ENCODE data around the gene MIA3.
A peak's percentile ranks its signal among the peaks of the same experiment; 100 is the strongest.

MIA3 gene

DNA sequence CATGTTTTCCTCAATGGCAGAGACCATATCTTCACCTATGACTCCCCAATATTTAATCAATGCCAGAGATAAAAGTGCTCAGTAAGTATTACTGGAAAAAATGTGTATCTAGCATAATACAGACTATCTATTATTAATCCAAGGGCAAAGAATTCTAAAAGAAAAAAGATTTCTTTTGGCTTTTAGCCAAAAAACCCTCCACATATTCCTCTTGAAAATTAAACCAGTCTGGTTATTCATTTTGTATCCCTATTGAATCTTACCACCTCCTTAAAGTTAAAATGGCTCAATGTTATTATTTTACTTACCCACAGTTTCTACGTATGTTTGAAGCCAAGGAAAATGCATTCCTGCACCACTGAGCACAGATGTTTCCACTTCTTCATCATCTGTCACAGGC, 29.8 kb upstream of the MIA3 start:
- H3K4me3 ChIP-seq (ENCODE audit: low read depth, low read length): no peak overlapping the region
- no peak for DNase-seq (ENCODE audit: low read depth)
- TF ChIP-seq, protein P1, sequence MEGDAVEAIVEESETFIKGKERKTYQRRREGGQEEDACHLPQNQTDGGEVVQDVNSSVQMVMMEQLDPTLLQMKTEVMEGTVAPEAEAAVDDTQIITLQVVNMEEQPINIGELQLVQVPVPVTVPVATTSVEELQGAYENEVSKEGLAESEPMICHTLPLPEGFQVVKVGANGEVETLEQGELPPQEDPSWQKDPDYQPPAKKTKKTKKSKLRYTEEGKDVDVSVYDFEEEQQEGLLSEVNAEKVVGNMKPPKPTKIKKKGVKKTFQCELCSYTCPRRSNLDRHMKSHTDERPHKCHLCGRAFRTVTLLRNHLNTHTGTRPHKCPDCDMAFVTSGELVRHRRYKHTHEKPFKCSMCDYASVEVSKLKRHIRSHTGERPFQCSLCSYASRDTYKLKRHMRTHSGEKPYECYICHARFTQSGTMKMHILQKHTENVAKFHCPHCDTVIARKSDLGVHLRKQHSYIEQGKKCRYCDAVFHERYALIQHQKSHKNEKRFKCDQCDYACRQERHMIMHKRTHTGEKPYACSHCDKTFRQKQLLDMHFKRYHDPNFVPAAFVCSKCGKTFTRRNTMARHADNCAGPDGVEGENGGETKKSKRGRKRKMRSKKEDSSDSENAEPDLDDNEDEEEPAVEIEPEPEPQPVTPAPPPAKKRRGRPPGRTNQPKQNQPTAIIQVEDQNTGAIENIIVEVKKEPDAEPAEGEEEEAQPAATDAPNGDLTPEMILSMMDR (IDR thresholded peaks at IDR 0.05; ENCODE audit: insufficient read depth, low read depth, low read length, missing control alignments): no peak

DNA sequence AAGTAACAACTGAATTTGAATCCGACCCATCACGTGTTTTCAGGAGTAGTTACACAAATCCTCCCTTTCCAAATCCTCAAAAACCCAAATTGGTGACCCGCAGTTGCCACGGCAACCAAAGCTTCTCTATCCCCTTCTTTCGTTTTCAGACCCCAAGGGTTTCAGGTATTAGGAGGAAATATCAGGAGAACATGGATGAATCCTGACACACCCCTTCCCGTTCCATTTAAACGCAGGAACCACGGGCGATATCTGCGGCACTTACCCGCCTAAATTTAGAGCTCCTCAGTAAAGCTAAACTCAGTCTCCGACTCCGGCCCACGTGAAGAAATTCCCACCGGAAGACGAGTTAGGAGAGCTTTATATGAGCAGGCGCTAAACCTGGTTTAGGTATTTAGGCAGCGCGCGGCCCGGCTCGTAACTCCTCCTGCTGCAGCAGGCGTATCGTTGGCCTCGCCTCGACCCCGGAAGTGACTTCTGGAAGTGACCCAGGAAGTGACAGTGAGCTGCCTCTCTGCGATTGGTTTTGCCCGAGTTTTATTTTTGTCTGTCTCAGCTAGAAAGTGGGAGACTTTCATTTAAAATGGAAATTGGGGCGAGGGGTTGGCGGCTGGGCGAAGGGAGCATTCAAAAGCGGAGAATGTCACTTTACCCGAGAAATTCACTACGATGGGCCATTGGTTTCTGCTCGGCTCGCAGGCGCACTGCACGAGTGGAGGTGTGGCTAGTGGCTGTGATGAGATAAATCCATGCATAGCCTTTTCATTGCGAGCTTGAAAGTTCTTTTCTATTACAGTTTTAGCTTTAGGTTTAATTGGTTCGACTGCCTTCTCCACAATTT, 28.2 kb upstream of the MIA3 start, which contains the start of gene TAF1A:
Gene TAF1A, minus strand, starts transcription at position 472 of the 841 bp plus-strand sequence.
- DNase-seq (ENCODE audit: low read depth): peak; percentile 90
- TF ChIP-seq, protein P1 (IDR thresholded peaks at IDR 0.05; ENCODE audit: insufficient read depth, low read depth, low read length, missing control alignments): no peak
- peak within 1 kb of the TSS; percentile 93 for H3K4me3 ChIP-seq (ENCODE audit: low read depth, low read length)

DNA sequence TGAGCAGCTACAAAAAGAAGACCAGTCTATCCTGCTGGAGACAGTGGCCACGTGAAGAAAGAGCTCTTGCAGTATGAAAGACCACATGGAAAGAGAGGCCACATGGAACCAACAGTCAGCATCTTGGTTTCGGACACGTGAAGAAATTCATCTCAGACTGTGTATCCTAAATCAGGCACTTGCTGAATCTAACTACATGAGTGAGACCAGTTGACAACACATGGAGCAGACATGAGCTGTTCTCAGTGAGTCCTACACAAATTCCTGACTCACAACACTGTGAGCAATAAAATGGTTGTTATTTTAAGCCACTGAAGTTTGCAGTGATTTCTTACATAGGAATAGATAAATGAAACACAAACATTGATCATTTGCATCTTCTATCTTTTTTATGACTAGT, 25.7 kb upstream of the MIA3 start:
- DNase-seq (ENCODE audit: low read depth): no peak

DNA sequence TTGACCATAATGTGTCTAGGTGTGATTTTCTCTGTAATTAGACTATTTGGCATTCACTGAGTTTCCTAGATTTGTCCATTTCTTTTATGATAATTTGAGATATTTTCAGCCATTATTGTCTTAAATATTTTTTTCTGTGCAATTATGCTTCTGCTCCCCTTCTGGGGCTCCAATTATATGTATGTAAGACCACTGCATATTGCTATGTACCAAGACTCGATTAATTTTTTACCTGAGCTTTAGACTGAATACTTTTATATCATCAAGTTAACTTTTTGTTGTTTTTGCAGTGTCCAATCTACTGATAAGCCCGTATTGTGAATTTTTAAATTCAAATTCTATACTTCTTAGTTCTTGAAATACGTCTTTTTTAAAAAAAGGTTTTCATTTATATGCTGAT, 23.1 kb upstream of the MIA3 start:
- no peak for DNase-seq (ENCODE audit: low read depth)
- H3K4me3 ChIP-seq (ENCODE audit: low read depth, low read length): no peak overlapping the region
- TF ChIP-seq, protein P1 (IDR thresholded peaks at IDR 0.05; ENCODE audit: insufficient read depth, low read depth, low read length, missing control alignments): no peak

More for the DNA sequence above, 25.7 kb upstream of the MIA3 start:
- TF ChIP-seq, protein P1 (IDR thresholded peaks at IDR 0.05; ENCODE audit: insufficient read depth, low read depth, low read length, missing control alignments): no peak
- H3K4me3 ChIP-seq (ENCODE audit: low read depth, low read length): no peak overlapping the region

DNA sequence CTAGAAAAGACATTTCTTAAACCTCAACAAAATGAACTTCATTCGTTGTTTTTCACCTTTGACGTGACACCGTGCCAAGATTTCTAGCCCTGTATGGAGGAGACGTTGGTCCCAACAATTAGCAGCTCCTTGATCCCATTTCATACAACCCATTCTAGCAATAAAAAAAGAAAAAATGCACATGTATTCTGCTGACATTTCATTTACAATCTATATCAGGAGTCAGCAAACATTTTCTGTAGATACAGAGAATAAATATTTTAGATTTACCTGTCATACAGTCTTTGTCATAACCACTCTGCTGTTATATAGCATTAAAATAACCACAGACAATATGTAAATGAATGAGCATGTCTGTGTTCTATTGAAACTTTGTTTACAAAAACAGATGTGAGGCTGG, 21.2 kb upstream of the MIA3 start:
- TF ChIP-seq, protein P1 (IDR thresholded peaks at IDR 0.05; ENCODE audit: insufficient read depth, low read depth, low read length, missing control alignments): no peak
- no peak for DNase-seq (ENCODE audit: low read depth)
- H3K4me3 ChIP-seq (ENCODE audit: low read depth, low read length): no peak overlapping the region

DNA sequence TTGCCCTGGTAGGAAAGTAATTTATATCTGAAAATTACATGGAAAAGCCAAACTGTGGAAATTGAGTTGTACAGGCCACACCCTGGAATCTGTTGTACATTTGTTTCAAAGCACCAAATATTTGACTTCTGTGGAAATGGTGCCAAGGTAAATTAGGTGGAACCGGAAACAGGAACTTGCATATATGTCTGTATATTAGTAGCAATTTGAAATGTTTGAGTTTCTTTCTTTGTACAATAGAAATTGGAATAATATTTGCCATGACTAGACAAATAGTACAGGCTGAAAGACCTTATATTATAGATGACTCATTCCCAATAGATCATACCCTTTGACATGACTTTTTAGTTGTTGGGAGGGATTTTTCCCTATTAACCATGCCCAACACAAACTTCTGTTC, 17.6 kb upstream of the MIA3 start:
- DNase-seq (ENCODE audit: low read depth): no peak
- TF ChIP-seq, protein P1 (IDR thresholded peaks at IDR 0.05; ENCODE audit: insufficient read depth, low read depth, low read length, missing control alignments): no peak

More for the DNA sequence above, 17.6 kb upstream of the MIA3 start:
- no peak overlapping the region for H3K4me3 ChIP-seq (ENCODE audit: low read depth, low read length)

All from GM12865 (cell line).